Measurements from ENCODE around the gene SPATS2.

DNA sequence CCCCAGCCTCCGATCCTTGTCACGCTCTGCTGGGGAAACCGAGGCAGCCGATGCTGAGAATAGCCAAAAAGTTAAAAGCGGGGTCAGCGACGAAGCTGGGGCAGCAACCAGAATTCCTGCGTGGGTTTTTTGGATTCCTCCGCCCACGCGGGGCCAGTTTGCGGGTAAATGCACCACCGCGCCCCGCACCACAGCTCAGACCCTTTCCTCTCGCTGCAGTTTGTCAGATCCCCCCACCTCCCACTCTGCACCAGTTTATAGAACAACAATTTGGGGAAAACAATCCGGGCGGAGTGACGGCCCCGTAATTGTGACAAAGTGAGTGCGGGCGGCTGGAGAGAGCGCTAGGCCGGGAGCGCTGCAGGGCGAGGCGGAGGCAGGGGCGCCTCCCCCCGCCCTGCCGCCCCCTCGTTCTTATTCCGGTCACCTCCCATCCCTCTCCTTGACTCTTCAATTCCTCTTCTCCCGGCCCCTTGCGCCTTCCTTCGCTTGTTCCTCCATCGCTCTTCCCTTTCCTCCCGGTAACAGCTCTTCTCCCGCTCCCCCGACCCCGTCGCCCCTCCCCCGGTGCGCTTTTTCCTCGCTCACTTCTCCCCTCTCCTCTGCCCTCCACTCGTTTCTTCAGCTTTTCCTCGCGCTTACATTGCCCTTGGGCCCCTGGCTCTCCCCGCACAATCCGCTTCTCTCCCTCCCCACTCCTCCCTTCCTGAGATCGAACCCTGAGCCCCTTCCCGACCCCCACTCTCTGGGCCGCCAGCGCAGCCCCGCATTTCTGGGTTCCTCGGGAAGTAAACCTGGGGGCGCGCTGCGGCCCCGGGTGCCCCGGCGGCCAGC, 21.2 kb upstream of the SPATS2 start:
- TF ChIP-seq POLR2A (IDR thresholded peaks at IDR 0.05) = no peak
- TF ChIP-seq, protein P1, sequence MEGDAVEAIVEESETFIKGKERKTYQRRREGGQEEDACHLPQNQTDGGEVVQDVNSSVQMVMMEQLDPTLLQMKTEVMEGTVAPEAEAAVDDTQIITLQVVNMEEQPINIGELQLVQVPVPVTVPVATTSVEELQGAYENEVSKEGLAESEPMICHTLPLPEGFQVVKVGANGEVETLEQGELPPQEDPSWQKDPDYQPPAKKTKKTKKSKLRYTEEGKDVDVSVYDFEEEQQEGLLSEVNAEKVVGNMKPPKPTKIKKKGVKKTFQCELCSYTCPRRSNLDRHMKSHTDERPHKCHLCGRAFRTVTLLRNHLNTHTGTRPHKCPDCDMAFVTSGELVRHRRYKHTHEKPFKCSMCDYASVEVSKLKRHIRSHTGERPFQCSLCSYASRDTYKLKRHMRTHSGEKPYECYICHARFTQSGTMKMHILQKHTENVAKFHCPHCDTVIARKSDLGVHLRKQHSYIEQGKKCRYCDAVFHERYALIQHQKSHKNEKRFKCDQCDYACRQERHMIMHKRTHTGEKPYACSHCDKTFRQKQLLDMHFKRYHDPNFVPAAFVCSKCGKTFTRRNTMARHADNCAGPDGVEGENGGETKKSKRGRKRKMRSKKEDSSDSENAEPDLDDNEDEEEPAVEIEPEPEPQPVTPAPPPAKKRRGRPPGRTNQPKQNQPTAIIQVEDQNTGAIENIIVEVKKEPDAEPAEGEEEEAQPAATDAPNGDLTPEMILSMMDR (IDR thresholded peaks at IDR 0.05) = no peak

All from lower leg skin (tissue), 3 donors.